ENCODE results near the gene TTC7B. TPM values are rescaled to one million over a fixed set of nuclear protein-coding genes. Genes with fewer than 3 reads are reported as not detected.

TTC7B gene
- total RNA-seq, 2 donors from 2014 or later = 25.0 to 40.7 TPM

GRCh38 chr14:90534838-90535555 lies 281.2 kb downstream of the TTC7B start:
- no peak for DNase-seq (ENCODE audit: low spot score)
- Histone ChIP-seq H3K4me3 (no peak overlapping the region), H3K27ac (no peak overlapping the region), H3K9me3 (no peaks in the 10 kb centered on the region), H3K27me3 (replicated peaks; ENCODE audit: insufficient read depth) (no peaks in the 10 kb centered on the region), H3K36me3 (no peaks in the 10 kb centered on the region), H3K4me1 (replicated peaks) (no peaks in the 10 kb centered on the region)
- intact Hi-C loops (cut with DNase I) = no loop called here
- WGBS = 92% methylated on average over 17 of the region's 17 CpGs
- no peak for TF ChIP-seq CTCF (IDR thresholded peaks at IDR 0.05)

- no peaks in the 10 kb centered on the region for H3K36me3 ChIP-seq
- H3K4me3 ChIP-seq = no peak overlapping the region
- no peaks in the 10 kb centered on the region for H3K27me3 ChIP-seq (replicated peaks; ENCODE audit: insufficient read depth)
- TF ChIP-seq POLR2A (IDR thresholded peaks at IDR 0.05) (no peak), POLR2AphosphoS5 (IDR thresholded peaks at IDR 0.05) (no peak), CTCF (IDR thresholded peaks at IDR 0.05) (no peak)
- H3K4me1 ChIP-seq (replicated peaks) = no peaks in the 10 kb centered on the region
- H3K9me3 ChIP-seq = no peaks in the 10 kb centered on the region
- DNase-seq (ENCODE audit: low spot score) = no peak
- WGBS = 79% methylated on average over 17 of the region's 19 CpGs
- intact Hi-C loops (cut with DNase I) = no loop called here
- no peak overlapping the region for H3K27ac ChIP-seq
Measured at GRCh38 chr14:90534091-90534837, 282.0 kb downstream of the TTC7B start.

GRCh38 chr14:90533591-90534021 lies 282.6 kb downstream of the TTC7B start:
- Histone ChIP-seq H3K27ac (no peak overlapping the region), H3K27me3 (replicated peaks; ENCODE audit: insufficient read depth) (no peaks in the 10 kb centered on the region), H3K9me3 (no peaks in the 10 kb centered on the region), H3K36me3 (no peaks in the 10 kb centered on the region), H3K4me1 (replicated peaks) (no peaks in the 10 kb centered on the region), H3K4me3 (no peak overlapping the region)
- DNase-seq (ENCODE audit: low spot score) = no peak
- intact Hi-C loops (cut with DNase I) = no loop called here
- 69% methylated on average over 6 of the region's 6 CpGs for WGBS
- no peak for TF ChIP-seq POLR2A (IDR thresholded peaks at IDR 0.05)
- no peak for TF ChIP-seq POLR2AphosphoS5 (IDR thresholded peaks at IDR 0.05)

DNA sequence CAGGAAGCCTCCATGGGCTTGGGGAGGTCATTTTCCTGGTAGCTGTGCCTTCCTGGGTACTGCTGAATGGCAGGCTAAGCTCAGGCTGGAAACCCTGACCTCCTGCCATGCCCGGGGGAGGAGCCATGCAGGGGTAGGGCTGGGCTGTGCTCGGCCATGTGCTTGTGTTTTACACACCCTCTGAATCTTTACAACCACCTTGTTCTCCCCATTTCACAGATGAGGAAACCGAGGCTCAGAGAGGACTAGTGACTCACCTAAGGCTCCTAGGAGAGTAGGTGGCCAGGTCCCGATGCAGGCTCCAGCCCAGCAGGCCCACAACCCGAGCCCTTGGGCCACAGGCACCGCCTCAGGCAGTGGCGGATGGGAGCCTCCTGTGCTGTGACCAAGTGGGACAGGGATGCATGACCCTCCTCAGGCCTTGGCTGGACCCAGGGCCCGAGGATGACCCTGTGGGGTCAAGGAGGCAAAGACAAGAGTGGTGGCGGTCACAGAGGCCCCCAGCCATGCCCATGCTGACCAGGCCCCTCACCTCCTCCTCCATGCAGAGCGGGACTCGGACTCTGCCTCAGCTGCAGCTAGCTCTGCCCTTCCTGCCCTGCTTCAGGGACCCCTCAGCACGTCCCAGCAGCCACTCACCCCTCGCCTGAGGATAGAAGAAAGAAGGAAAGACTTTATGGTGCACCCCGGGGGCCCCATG lies 283.3 kb downstream of the TTC7B start:
- no peak for DNase-seq (ENCODE audit: low spot score)
- H3K27ac ChIP-seq = no peak overlapping the region
- TF ChIP-seq CTCF (IDR thresholded peaks at IDR 0.05) (no peak), POLR2AphosphoS5 (IDR thresholded peaks at IDR 0.05) (no peak), POLR2A (IDR thresholded peaks at IDR 0.05) (no peak)
- intact Hi-C loops (cut with DNase I) = no loop called here
- no peaks in the 10 kb centered on the region for H3K27me3 ChIP-seq (replicated peaks; ENCODE audit: insufficient read depth)
- no peaks in the 10 kb centered on the region for H3K36me3 ChIP-seq
- no peak overlapping the region for H3K4me3 ChIP-seq
- H3K9me3 ChIP-seq = no peaks in the 10 kb centered on the region
- no peaks in the 10 kb centered on the region for H3K4me1 ChIP-seq (replicated peaks)
- WGBS = 90% methylated on average over 14 of the region's 14 CpGs

- WGBS = 88% methylated on average over 6 of the region's 6 CpGs
- intact Hi-C loops (cut with DNase I) = no loop called here
- TF ChIP-seq POLR2AphosphoS5 (IDR thresholded peaks at IDR 0.05) (no peak), POLR2A (IDR thresholded peaks at IDR 0.05) (no peak), CTCF (IDR thresholded peaks at IDR 0.05) (no peak)
- DNase-seq (ENCODE audit: low spot score) = no peak
- Histone ChIP-seq H3K4me3 (no peak overlapping the region), H3K27me3 (replicated peaks; ENCODE audit: insufficient read depth) (no peaks in the 10 kb centered on the region), H3K36me3 (no peaks in the 10 kb centered on the region), H3K9me3 (no peaks in the 10 kb centered on the region), H3K27ac (no peak overlapping the region), H3K4me1 (replicated peaks) (no peaks in the 10 kb centered on the region)
Measured at GRCh38 chr14:90531497-90531896, 284.7 kb downstream of the TTC7B start.

All from prostate gland (tissue), 2 donors.